DOHH2 (cell line): ENCODE measurements around the gene ARPC5L.

ENCODE experiments used
- H3F3A ChIP-seq: fragments of 200-600 bp; sonication (generic), shearing (Covaris generic); 2 replicates; pipeline ENCODE4 v1.6.0; 2016; ENCODE audit warnings: antibody characterized with exemption, mild to moderate bottlenecking; ENCODE audit not compliant: control insufficient read depth, insufficient read depth
- H3K27ac ChIP-seq: fragments of 200-600 bp; sonication (generic); 2 replicates; pipeline ENCODE4 v1.5.1; 2014; ENCODE audit warnings: low read depth, mild to moderate bottlenecking, low read length, moderate library complexity
- H3K27me3 ChIP-seq: fragments of 200-600 bp; sonication (generic); 2 replicates; pipeline ENCODE4 v1.6.1; 2014; ENCODE audit warnings: mild to moderate bottlenecking, low read length, mixed read lengths; ENCODE audit not compliant: control insufficient read depth
- H3K36me3 ChIP-seq: fragments of 200-600 bp; sonication (generic); 2 replicates; pipeline ENCODE4 v1.6.1; 2014; ENCODE audit warnings: mild to moderate bottlenecking, low read length, moderate library complexity, mixed read lengths; ENCODE audit not compliant: control insufficient read depth
- H3K4me1 ChIP-seq: fragments of 200-600 bp; sonication (generic); 2 replicates; pipeline ENCODE4 v1.6.1; 2014; ENCODE audit warnings: mild to moderate bottlenecking, low read length, mixed read lengths; ENCODE audit not compliant: control insufficient read depth
- H3K4me2 ChIP-seq: fragments of 200-600 bp; sonication (generic); 2 replicates; pipeline ENCODE4 v1.6.0; 2014; ENCODE audit warnings: mild to moderate bottlenecking, low read length, moderate library complexity
- H3K4me3 ChIP-seq: fragments of 200-600 bp; sonication (generic); 2 replicates; pipeline ENCODE4 v1.5.1; 2014; ENCODE audit warnings: mild to moderate bottlenecking, low read length, mixed read lengths
- H3K79me2 ChIP-seq: fragments of 200-600 bp; sonication (generic); 2 replicates; pipeline ENCODE4 v1.6.1; 2014; ENCODE audit warnings: mild to moderate bottlenecking, low read length, mixed read lengths; ENCODE audit not compliant: control insufficient read depth
- H3K9me2 ChIP-seq: fragments of 200-600 bp; sonication (generic); replicated peaks from 2 replicates; pipeline ENCODE4 v1.6.1; 2014; ENCODE audit warnings: mild to moderate bottlenecking, low read length, mixed read lengths; ENCODE audit not compliant: control insufficient read depth
- H3K9me3 ChIP-seq: fragments of 200-600 bp; sonication (generic); 2 replicates; pipeline ENCODE4 v1.6.1; 2014; ENCODE audit warnings: antibody characterized with exemption, low read length, mixed read lengths; ENCODE audit not compliant: control insufficient read depth, insufficient read depth
- H4K20me1 ChIP-seq: fragments of 200-600 bp; sonication (generic); 2 replicates; pipeline ENCODE4 v1.6.0; 2014; ENCODE audit warnings: low read depth, mild to moderate bottlenecking, antibody characterized with exemption, low read length, moderate library complexity; ENCODE audit not compliant: control insufficient read depth, insufficient read depth
- CTCF ChIP-seq: fragments of 200-600 bp; sonication (generic); IDR thresholded peaks from one replicate; pipeline ENCODE4 v1.5.1; 2014; ENCODE audit warnings: antibody characterized with exemption, mild to moderate bottlenecking, low read depth, low read length; ENCODE audit not compliant: poor library complexity, severe bottlenecking
- EZH2phosphoT487 ChIP-seq: fragments of 200-600 bp; sonication (generic); IDR thresholded peaks from 2 replicates; pipeline ENCODE4 v1.6.1; 2017; ENCODE audit warnings: borderline replicate concordance, mild to moderate bottlenecking, antibody characterized with exemption, low read length, moderate library complexity, mixed read lengths

The ARPC5L gene

DNA sequence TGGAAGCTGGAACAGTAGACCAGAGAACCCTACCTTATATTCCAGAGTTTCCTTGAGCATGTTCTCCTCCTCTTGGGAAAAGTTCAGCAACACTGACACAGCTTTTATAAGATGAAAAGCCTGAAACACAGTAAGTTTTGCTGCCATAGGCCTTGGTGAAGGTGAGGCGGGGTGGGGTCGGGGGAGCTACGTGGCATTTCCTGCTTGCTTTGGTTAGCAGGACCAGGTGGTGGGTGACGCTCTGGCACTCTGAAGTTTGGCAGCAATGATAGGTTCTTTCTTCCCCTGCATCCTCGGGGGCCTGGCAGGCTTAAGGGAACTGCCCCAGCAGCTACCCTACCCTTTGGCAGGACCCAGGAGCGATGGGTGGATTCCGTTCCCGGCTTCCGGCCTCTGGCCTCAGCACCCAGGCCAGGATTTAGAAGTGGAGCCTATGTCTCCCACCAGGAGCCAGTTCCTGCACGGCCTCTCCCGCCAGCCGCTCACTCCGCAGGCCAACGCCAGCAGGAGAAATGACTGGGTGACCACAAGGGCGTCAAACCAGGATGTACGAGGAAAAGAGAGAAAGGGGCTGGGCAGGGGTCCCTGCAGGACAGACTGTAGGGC lies 19.3 kb downstream of the ARPC5L start:
- Histone ChIP-seq H3K9me3 (no peaks in the 10 kb centered on the region), H3K79me2 (no peaks in the 10 kb centered on the region), H3K4me3 (no peak overlapping the region), H3F3A (peaks cover 30% of the 10 kb centered on the region), H3K36me3 (peaks cover 53% of the 10 kb centered on the region), H3K4me1 (peaks cover 9% of the 10 kb centered on the region), H3K4me2 (no peak overlapping the region), H3K9me2 (no peaks in the 10 kb centered on the region), H3K27ac (no peak overlapping the region), H3K27me3 (no peaks in the 10 kb centered on the region), H4K20me1 (peaks cover 3% of the 10 kb centered on the region; the same call in 1 of the 2 replicates)
- no peak for TF ChIP-seq CTCF
- TF ChIP-seq EZH2phosphoT487: no peak

DNA sequence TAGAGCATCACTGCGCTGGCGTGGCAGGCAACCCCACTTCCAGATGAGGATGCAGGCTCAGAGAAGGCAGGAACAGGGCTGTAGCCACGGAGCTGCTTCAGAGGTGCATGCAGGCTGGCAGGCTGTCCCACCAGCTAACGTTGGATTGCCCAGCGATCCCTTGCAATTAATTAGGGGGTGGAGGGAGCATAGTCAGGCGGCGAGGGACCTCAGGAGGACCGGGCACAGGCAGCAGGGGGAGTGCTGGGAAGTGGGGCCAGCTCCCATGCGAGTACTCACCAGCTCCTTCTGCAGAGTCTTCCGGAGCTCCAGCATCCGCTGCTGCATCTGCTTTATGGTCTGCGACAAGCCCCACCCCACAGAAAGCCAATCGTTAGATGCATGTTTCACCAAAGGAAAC lies 20.3 kb downstream of the ARPC5L start:
- peaks cover 9% of the 10 kb centered on the region for H3K4me1 ChIP-seq
- peaks cover 46% of the 10 kb centered on the region for H3K36me3 ChIP-seq
- no peak for TF ChIP-seq CTCF
- no peak for TF ChIP-seq EZH2phosphoT487
- H3K27ac ChIP-seq: no peak overlapping the region
- no peaks in the 10 kb centered on the region for H3K79me2 ChIP-seq
- no peaks in the 10 kb centered on the region for H3K9me3 ChIP-seq
- peaks cover 3% of the 10 kb centered on the region; the same call in 1 of the 2 replicates for H4K20me1 ChIP-seq
- H3K4me3 ChIP-seq: no peak overlapping the region
- H3K9me2 ChIP-seq: no peaks in the 10 kb centered on the region
- peaks cover 24% of the 10 kb centered on the region for H3F3A ChIP-seq
- H3K4me2 ChIP-seq: no peak overlapping the region
- no peaks in the 10 kb centered on the region for H3K27me3 ChIP-seq

GRCh38 chr9:124884376-124884775 lies 22.4 kb downstream of the ARPC5L start:
- no peaks in the 10 kb centered on the region for H3K9me2 ChIP-seq
- no peak overlapping the region for H3K4me2 ChIP-seq
- no peak overlapping the region for H3K4me3 ChIP-seq
- no peak overlapping the region for H3K27ac ChIP-seq
- no peaks in the 10 kb centered on the region for H3K79me2 ChIP-seq
- H3K9me3 ChIP-seq: no peaks in the 10 kb centered on the region
- peaks cover 8% of the 10 kb centered on the region; the same call in 1 of the 2 replicates for H3F3A ChIP-seq
- peaks cover 3% of the 10 kb centered on the region; the same call in 1 of the 2 replicates for H4K20me1 ChIP-seq
- H3K36me3 ChIP-seq: peaks cover 32% of the 10 kb centered on the region
- no peaks in the 10 kb centered on the region for H3K27me3 ChIP-seq
- TF ChIP-seq EZH2phosphoT487 (no peak), CTCF (no peak)
- peaks cover 9% of the 10 kb centered on the region for H3K4me1 ChIP-seq
